GM18498 (cell line): ENCODE measurements around the gene LRMDA.
A peak's percentile ranks its signal among the peaks of the same experiment; 100 is the strongest.

ENCODE experiments used
- ATAC-seq: cut with Tn5 transposase; IDR thresholded peaks from one replicate; pipeline ENCODE4 v1.9.1; 2021; ENCODE audit warnings: mild to moderate bottlenecking, moderate library complexity; ENCODE audit not compliant: unreplicated experiment

Gene LRMDA

GRCh38 chr10:75470901-75471300, 39.5 kb downstream of the LRMDA start:
- ATAC-seq, result no peak

- no peak for ATAC-seq
Observed at GRCh38 chr10:75472685-75473084, 41.3 kb downstream of the LRMDA start.

GRCh38 chr10:75474106-75474505, 42.7 kb downstream of the LRMDA start:
- no peak for ATAC-seq

- ATAC-seq, result no peak
Observed at GRCh38 chr10:75475460-75476182, 44.2 kb downstream of the LRMDA start.

DNA sequence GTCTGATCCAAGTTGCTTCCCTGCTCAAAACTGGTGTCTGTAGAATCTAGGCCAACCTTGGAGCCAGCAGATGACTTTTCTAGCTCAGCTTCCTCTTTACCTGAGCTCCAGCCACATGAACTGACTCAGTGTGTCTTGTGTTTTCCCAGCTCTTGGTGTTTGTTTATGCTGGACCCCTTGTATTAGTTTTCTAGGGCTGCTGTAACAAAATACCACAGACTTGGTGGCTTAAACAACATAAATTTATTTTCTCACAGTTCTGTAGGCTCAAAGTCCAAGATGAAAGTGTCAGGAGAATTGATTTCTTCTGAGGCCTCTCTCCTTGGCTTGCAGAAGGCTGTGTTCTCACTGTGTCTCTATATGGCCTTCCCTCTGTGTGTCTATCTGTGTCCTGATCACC, 45.1 kb downstream of the LRMDA start:
- no peak for ATAC-seq

DNA sequence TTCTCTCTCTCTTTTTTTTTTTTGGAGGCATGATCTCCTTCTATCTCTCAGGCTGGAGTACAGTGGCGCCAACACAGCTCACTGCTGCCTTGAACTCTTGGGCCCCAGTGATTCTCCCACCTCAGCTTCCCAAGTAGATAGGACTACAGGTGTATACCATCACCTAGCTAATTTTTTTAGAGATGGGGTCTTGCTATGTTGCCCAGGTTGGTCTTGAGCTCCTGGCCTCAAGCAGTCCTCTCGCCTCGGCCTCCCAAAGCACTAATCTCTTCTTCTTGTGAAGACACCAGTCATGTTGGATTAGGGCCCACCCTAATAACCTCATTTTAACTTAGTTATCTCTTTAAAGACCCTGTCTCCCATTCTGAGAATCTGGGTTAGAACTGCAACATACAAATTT, 45.6 kb downstream of the LRMDA start:
- no peak for ATAC-seq

DNA sequence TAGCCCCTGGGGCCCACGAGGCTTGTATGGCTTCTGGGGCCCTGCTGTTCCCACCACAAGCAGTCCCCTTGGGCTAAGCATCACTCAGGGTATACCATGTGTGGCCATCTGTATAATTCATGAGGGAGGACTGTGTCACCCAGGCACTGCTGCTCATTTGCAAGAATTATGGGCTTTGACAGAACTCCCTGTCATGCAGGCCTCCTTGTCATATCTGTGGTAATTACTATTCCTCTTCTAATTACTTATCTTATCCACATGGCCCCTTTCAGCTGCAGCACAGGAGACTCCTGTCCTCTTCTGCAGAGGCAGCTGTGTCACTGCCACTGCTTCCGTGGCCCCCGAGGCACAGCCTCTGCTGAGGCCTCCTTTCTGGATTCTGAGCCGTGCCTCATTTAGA, 46.3 kb downstream of the LRMDA start:
- no peak for ATAC-seq

- no peak for ATAC-seq
Observed at GRCh38 chr10:75480374-75480773, 49.0 kb downstream of the LRMDA start.

GRCh38 chr10:75483188-75483587, 51.8 kb downstream of the LRMDA start:
- ATAC-seq, result no peak

DNA sequence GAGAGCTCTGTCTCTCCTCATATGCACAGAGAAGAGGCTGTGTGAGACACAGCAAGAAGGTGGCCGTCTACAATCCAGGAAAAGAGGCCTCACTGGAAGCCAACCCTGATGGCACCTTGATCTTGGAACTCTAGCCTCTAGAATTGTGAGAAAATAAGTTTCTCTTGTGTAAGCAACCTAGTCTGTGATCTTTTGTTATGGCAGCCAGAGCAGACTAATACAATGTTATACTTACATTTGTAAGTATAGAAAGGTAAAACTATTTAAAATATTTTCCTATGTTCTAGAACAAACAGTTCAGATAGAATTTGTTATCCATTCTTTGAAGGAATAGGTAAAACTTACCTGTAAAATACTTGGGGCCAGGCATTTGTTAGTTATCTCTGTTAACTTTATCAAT, 53.3 kb downstream of the LRMDA start:
- ATAC-seq, result no peak

DNA sequence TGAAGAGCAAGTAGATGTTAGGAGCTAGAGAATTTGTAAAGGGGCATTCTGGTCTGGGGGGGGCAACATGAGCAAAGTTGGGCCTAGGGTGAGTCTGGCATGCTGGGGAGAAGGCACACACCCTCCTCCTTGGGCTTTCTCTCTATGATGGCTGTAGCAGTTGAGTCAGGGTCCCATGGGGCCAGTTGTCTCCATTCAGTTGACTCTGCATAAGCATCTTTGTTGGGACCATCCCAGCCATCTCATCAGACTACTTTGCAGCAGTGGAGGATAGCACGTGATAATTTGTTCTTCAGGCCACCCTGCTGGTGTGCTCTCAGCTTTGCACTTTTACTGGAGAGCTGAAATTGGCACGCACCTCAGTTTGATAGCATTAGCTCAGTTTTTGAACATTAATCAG, 55.2 kb downstream of the LRMDA start:
- no peak for ATAC-seq

DNA sequence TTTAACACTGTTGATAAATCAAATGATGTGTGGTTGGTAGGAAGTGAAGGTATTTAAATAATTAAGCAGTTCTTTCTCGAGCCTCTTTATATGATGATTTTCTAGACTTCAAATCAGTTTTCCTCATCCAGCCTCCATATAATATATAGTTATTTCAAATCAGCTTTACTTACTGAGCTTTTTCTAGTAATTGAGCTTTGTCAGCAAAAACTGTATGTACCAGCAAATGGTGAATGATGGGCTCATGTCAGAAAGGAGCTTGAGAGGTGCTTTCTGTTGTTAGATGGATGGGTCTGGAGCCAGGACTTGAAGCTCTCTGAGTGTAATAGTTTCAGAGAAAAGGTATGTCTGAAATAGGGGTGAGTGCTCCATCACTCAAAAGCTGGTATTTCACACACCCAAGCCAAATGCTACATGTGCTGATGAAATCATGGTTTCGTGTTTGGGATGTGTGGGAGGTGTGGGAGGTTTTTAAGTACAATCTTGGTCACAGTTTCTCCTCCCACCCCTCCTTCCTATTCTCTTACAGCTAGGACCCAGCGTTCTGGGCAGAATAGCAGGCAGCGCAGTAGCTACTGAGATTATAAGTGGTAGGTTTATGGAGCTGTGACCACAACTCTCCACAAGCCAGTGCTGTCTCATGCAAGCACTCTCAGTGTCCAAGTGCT, 55.8 kb downstream of the LRMDA start:
- ATAC-seq, result peak; percentile 65

- no peak for ATAC-seq
Observed at GRCh38 chr10:75487755-75488125, 56.3 kb downstream of the LRMDA start.

DNA sequence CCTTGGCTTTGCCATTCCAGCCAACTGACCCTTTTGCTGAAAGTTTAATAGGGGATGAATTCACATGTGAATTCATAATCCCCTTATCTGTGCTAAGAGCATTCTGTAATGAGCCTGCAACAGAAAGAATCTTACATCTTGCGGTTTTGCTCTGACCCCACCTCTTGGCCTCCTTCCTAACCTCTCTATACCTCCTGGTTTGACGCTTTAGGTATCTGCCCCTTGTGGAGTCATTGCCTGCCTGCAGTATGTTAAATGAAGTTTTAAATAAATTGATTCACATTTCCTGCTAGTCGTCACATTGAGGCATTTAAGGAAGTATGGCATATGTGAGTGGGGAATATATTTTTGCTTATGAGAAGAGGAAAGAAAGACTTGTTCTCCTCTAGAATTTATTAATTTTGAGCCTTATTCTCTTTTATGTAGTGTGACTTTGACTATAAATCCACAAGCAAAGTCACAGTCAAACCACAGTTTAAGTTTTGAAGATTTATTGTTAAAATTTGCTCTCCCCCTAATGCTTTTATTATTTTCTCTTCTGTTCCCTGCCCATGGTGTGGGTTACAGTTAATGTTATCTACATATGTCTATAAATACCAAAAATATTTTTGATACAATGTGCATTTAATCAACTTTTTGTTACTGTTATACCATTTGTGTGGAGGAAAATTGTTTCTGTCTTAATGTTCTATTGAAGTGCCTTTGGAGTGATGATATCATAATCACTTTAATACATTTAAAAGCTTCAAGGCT, 60.9 kb downstream of the LRMDA start:
- ATAC-seq, result no peak

GRCh38 chr10:75493464-75493863, 62.0 kb downstream of the LRMDA start:
- no peak for ATAC-seq

GRCh38 chr10:75495434-75496190, 64.2 kb downstream of the LRMDA start:
- ATAC-seq, result no peak

DNA sequence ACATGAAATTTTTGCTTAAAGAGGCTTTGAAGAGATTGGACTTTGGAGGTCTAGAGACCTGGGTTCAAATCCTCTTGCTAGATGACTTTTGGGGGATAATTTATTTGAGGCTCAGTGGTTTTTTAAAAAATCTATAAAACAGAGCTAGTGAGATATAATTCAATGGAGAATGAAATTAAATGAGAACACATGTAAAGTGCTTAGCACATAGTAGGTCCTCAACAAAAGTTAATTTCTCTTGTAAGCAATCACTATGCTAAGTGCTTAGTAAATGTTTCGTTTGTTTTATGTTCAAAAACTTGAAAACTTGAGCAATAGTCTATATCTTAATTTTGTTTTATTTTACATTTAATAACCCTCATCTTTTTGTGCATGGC, 64.8 kb downstream of the LRMDA start:
- no peak for ATAC-seq

- ATAC-seq, result no peak
Observed at GRCh38 chr10:75497997-75498883, 66.8 kb downstream of the LRMDA start.

DNA sequence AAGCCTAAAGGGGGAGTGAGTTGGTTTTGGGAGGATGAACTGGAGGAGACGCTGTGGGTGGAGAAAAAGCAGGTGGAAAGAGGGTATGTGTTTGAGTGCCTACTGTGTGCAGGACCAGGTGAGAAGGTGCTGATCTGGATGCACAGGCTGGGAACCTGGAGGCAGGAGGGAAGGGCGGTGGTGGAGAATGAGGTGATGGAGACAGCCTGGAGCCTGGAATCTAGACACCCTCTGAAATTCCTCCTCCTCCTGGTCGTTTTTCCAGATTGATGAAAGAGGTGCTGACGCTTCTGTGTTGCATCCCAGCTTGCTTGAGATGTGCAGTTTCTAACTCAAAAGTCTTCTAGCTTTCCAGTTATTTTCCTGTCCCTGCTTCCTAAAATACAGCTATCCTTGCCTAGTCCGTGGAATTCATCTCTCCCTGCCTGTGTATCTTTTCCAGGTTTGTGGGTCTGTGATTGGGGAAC, 67.5 kb downstream of the LRMDA start:
- ATAC-seq, result no peak

GRCh38 chr10:75499556-75500160, 68.2 kb downstream of the LRMDA start:
- no peak for ATAC-seq
